Medulla oblongata (tissue), 1 donor: ENCODE measurements around the gene KRT1.

ENCODE experiments used
- DNase-seq: peaks from one replicate; pipeline ENCODE4 v3.0.0-alpha.2; 2015; ENCODE audit errors: extremely low spot score

The KRT1 gene

DNA sequence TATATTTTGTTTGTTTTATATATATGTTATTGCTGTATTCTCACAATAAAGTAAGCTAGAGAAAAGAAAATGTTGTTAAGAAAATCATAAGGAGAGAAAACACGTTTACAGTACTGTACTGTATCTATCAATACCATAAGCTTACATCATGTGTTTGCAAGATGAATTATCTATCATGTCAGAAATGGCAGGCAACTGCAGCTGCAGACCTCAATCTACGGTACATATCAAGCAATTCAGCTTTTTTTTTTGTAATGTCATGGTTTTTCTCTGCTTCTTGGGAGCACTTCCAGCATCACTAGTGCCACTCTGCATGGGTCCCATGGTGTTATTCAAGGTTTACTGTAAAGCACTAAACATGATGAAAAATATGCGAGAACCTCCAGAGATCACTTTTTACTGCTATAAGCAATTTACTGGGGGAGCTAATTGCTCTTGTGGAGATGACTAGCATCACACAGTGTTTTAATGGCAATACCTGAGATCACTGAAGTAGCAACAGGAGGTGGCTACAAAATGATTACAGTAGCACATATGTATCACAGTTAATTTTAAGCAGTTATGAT, 19.2 kb downstream of the KRT1 start:
- DNase-seq = no peak

DNA sequence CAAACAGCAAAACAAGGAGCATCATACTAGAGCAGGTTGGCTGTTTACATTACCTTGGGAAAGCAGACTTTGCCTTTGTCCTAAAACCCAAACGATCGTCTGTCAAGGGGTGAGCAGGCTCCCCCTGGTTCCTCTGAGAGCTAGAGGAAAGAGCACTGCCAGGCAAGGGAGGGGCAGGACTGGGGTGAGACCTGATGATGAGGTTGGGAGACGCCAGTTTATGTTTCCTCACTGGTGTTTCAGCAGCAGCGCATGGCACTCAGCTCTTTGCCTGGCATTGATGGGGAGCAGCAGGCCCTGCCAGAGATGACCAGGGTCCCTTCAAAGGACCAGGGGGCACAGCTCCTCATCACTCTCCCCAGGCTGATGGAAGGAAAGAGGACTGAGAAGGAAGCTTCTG, 20.3 kb downstream of the KRT1 start:
- no peak for DNase-seq

- DNase-seq = no peak
These were observed 20.8 kb downstream of the KRT1 start for GRCh38 chr12:52659395-52659794.

GRCh38 chr12:52658196-52658595, 22.0 kb downstream of the KRT1 start:
- DNase-seq = no peak

GRCh38 chr12:52657250-52657902, 22.8 kb downstream of the KRT1 start:
- DNase-seq = no peak

DNA sequence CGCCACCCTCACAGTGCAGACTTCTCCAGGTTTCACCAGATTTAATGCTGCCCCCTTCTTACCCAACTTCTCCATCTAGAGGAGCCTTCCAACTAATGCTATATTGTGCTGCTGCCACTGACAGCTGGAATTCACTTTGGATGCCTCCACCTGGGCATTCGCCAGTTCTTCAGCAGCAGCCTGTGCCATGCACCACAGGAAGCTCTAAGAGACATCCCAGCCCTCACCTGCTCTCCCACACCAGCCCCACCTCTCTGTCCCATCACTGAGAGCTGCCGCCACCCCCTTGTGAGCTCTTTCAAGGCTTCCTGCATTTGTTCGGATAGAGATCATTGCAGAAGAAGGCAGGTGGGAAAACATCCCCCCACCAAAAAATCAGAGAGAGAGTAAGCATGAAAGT, 23.6 kb downstream of the KRT1 start:
- DNase-seq = no peak

GRCh38 chr12:52655720-52656124, 24.5 kb downstream of the KRT1 start:
- no peak for DNase-seq

DNA sequence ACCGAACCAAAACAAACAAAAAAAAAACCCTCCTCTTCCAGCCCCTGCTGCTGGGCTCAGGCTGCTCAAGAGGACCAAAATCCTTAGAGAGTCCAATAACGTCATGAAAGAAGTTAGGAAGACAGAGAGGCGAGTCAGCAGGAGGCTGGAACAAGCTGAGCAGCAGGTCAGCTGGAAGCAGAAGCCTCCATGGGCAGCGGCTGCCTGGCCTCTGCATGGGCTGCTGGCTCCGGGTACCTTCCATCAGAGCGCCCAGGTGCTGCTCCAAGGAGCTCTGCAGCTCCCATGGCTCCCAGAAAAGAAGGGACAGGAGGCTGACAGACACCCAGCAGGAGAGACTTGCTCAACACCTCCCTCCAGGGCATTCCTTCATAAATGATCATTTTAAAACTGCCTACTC, 25.0 kb downstream of the KRT1 start:
- no peak for DNase-seq

DNA sequence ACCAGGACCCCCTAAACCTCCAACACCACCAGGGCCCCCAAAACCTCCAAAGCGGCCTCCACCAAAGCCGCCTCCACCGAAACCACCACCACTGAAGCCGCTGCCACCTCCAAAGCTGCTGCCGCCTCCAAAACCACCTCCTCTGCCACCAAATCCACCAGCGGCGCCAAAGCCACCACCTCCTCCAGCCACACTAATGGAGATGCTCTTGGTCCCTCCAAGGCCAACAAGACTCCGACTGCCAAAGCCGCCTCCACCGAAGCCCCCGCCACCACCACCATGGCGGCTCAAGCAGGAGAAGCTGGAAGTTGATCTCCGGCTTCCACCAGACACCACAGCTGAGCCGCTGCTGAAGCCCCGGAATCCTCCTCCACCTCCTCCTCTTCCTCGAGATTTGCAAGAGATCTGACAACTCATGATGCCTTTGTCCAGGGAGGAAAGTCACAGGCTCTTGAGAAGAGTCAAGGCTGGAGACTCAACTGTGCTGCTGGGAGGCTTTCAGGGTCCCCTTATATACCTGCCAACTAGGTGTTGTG, 28.4 kb downstream of the KRT1 start, which contains the start of gene KRT2:
Gene KRT2, minus strand, starts transcription at position 486 of the 536 bp plus-strand sequence. Its CDS starts 69 bp downstream, at position 417.
- DNase-seq = no peak

GRCh38 chr12:52650520-52651081, 29.6 kb downstream of the KRT1 start:
- no peak for DNase-seq

DNA sequence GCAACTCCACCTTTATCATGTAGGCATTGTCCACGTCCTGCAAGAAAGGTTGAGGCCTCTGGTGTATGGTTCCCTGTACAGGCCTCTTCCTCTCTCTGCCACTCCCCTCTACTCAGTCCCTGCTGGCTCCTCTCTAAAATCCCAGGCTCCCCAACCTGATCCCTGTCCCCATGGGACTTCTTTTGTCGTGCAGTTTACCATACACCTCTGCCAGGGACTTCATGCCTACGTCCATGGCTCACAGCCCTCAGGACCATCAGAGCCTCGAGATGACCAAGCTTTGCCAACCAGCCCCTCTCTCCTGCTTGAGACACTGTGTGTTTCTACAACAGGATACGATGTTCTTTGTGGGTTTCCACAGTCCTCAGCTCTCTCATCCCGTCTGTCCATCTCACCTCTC, 31.1 kb downstream of the KRT1 start:
- no peak for DNase-seq

GRCh38 chr12:52648012-52648550, 32.1 kb downstream of the KRT1 start:
- no peak for DNase-seq

GRCh38 chr12:52647601-52648000, 32.6 kb downstream of the KRT1 start:
- no peak for DNase-seq

GRCh38 chr12:52646613-52647012, 33.6 kb downstream of the KRT1 start:
- no peak for DNase-seq

DNA sequence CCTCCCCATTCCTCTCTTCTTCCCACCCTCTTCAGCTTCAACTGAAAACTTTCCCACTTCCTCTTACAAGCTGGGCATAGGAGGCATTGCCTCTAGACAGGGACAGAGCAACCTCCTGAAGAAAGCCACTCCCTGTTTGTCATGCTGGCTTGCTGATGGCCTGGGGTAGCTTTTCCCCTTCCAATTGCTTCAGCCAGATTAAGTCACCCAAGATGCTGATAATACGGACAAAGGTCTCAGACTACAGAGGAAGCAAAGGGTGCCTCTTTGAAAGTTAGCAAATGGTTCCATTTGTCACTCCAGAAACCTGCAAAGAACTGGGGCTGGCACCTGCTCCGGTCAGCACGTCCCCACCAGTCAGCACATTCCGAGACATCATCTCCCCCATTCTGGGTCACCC, 34.2 kb downstream of the KRT1 start:
- no peak for DNase-seq

- DNase-seq = no peak
These were observed 35.0 kb downstream of the KRT1 start for GRCh38 chr12:52645120-52645761.

- no peak for DNase-seq
These were observed 36.2 kb downstream of the KRT1 start for GRCh38 chr12:52644078-52644415.

GRCh38 chr12:52643233-52644077, 36.8 kb downstream of the KRT1 start:
- no peak for DNase-seq

DNA sequence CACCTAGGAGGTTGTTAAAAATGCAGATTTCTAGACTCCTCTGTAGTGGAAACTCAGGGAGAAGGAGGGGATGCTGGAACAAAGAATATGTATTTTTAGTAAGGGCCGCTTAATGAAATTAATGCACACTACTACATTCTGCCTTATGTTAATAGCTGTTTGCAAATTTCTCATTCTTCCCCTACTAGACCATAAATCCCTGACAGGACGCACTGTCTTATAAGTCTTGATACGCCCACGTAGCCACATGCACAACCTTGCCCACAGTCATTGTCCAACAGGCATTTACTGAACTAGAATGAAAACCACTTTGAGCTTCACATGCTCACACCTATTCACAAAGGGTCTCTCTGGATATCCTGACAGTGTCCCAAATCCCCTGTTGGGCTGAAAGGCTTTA, 38.7 kb downstream of the KRT1 start:
- no peak for DNase-seq

DNA sequence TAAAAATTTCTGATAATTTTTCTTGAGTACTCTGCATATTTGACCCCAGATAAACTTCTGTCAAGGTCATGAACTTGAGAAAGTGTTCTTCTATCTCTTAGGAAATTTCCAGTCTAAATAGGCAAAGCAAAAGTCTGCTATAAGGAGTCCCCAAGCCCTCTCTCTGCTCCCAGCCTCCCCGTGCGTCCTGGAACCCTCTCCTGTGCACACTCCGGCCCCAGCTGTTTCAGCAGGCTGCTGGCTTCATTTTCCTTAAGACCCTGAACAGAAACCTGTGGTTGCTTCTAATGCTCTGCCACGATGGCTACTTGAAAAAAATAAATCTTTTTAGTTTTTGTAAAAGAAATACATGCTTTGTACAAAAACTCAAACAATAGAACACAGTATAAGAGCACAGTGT, 42.9 kb downstream of the KRT1 start:
- no peak for DNase-seq

DNA sequence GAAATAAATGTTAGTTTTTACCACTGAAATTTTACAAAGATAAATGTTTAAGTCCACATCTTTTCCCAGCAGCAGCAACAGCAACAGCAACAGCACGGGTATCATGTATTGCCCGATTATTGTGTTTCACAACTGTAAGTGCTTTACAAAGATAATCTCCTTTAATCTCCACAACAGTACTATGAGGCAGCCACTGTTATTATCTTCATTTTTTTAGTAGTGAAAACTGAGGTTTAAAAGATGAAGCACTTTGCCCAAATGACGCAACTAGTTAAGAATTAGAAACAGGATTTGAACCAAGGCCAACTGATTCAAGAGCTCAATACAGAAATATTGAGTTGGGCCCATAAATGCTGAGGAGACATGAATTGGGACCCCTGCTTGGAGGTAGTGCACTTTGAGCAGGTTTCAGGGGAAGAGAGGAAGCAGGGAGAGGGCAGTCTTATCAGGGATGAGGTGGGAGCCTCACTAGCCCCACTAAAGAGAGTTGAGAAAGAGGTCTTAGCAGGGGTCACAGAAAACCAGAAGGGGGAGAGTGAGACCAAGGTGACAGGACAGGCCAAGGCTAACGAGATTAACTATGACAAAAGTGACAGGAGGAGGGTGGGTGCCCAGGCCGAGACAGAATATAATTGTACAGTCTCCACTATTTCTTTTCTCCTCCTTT, 43.5 kb downstream of the KRT1 start:
- DNase-seq = no peak
